IPS DF 6.9 (cell line): ENCODE data around the gene PODXL2.

ENCODE experiments used
- DNase-seq: peaks from one replicate; pipeline ENCODE4 v3.0.0-alpha.2; 2013; ENCODE audit warnings: low read depth, low spot score
- H3K27ac ChIP-seq: one replicate; pipeline ENCODE4 v1.5.1; 2013; ENCODE audit warnings: low read length, control low read depth
- H3K27me3 ChIP-seq: 2 replicates; pipeline ENCODE4 v1.6.1; 2013; ENCODE audit warnings: mild to moderate bottlenecking, low read length; ENCODE audit not compliant: control insufficient read depth, insufficient read depth
- H3K36me3 ChIP-seq: 2 replicates; pipeline ENCODE4 v1.6.1; 2013; ENCODE audit warnings: low read length; ENCODE audit not compliant: control insufficient read depth, insufficient read depth
- H3K4me1 ChIP-seq: 2 replicates; pipeline ENCODE4 v1.6.1; 2013; ENCODE audit warnings: low read length; ENCODE audit not compliant: control insufficient read depth, insufficient read depth
- H3K4me3 ChIP-seq: 2 replicates; pipeline ENCODE4 v1.5.1; 2013; ENCODE audit warnings: mild to moderate bottlenecking, low read length
- H3K9me3 ChIP-seq: 2 replicates; pipeline ENCODE4 v1.6.1; 2013; ENCODE audit warnings: low read length, inconsistent platforms; ENCODE audit not compliant: control insufficient read depth, insufficient read depth
- WGBS: extraction: QIAGEN DNeasy Blood & Tissue Kit; methylation state at CpG from one replicate; pipeline ENCODE4 v1.1.7; 2013; ENCODE audit warnings: mixed read lengths, missing lambda C conversion rate; ENCODE audit not compliant: insufficient read length, insufficient coverage; 5-methylcytosine and 5-hydroxymethylcytosine counted together

The PODXL2 gene

GRCh38 chr3:127658234-127658633, 29.2 kb downstream of the PODXL2 start:
- H3K4me3 ChIP-seq: no peak overlapping the region
- H3K36me3 ChIP-seq: peaks cover 3% of the 10 kb centered on the region; the same call in 1 of the 2 replicates
- H3K4me1 ChIP-seq: no peaks in the 10 kb centered on the region
- H3K27ac ChIP-seq: no peak overlapping the region
- WGBS: no CpG with 5 or more reads among the region's 1 CpG
- DNase-seq: no peak
- H3K27me3 ChIP-seq: no peaks in the 10 kb centered on the region
- no peaks in the 10 kb centered on the region for H3K9me3 ChIP-seq

GRCh38 chr3:127660621-127661251, 31.8 kb downstream of the PODXL2 start:
- no peaks in the 10 kb centered on the region for H3K9me3 ChIP-seq
- H3K27me3 ChIP-seq: no peaks in the 10 kb centered on the region
- H3K27ac ChIP-seq: no peak overlapping the region
- no CpG with 5 or more reads among the region's 10 CpGs for WGBS
- no peaks in the 10 kb centered on the region for H3K4me1 ChIP-seq
- peaks cover 3% of the 10 kb centered on the region; the same call in 1 of the 2 replicates for H3K36me3 ChIP-seq
- no peak for DNase-seq
- no peak overlapping the region for H3K4me3 ChIP-seq

- Histone ChIP-seq H3K36me3 (peaks cover 3% of the 10 kb centered on the region; the same call in 1 of the 2 replicates), H3K4me3 (no peak overlapping the region), H3K27me3 (no peaks in the 10 kb centered on the region), H3K9me3 (no peaks in the 10 kb centered on the region), H3K4me1 (no peaks in the 10 kb centered on the region), H3K27ac (no peak overlapping the region)
- DNase-seq: no peak
- WGBS: no CpG with 5 or more reads among the region's 5 CpGs
Observed at GRCh38 chr3:127661600-127661999, 32.6 kb downstream of the PODXL2 start.

GRCh38 chr3:127662001-127662469, 33.0 kb downstream of the PODXL2 start:
- Histone ChIP-seq H3K4me3 (no peak overlapping the region), H3K36me3 (peaks cover 3% of the 10 kb centered on the region; the same call in 1 of the 2 replicates), H3K4me1 (no peaks in the 10 kb centered on the region), H3K27me3 (no peaks in the 10 kb centered on the region), H3K9me3 (no peaks in the 10 kb centered on the region), H3K27ac (no peak overlapping the region)
- no CpG with 5 or more reads among the region's 11 CpGs for WGBS
- no peak for DNase-seq

GRCh38 chr3:127663151-127663550, 34.2 kb downstream of the PODXL2 start:
- DNase-seq: no peak
- WGBS: no CpG with 5 or more reads among the region's 5 CpGs
- no peak overlapping the region for H3K27ac ChIP-seq

GRCh38 chr3:127665165-127665564, 36.2 kb downstream of the PODXL2 start:
- Histone ChIP-seq H3K27ac (no peak overlapping the region), H3K4me1 (no peaks in the 10 kb centered on the region), H3K9me3 (no peaks in the 10 kb centered on the region), H3K27me3 (no peaks in the 10 kb centered on the region), H3K4me3 (no peak overlapping the region), H3K36me3 (peaks cover 3% of the 10 kb centered on the region; the same call in 1 of the 2 replicates)
- DNase-seq: no peak
- no CpG with 5 or more reads among the region's 2 CpGs for WGBS

More at GRCh38 chr3:127663151-127663550, 34.2 kb downstream of the PODXL2 start:
- peaks cover 3% of the 10 kb centered on the region; the same call in 1 of the 2 replicates for H3K36me3 ChIP-seq
- H3K27me3 ChIP-seq: no peaks in the 10 kb centered on the region
- H3K9me3 ChIP-seq: no peaks in the 10 kb centered on the region
- H3K4me3 ChIP-seq: no peak overlapping the region
- no peaks in the 10 kb centered on the region for H3K4me1 ChIP-seq

GRCh38 chr3:127665586-127665985, 36.6 kb downstream of the PODXL2 start:
- no peak for DNase-seq
- H3K27ac ChIP-seq: no peak overlapping the region
- WGBS: no CpG with 5 or more reads among the region's 3 CpGs
- no peaks in the 10 kb centered on the region for H3K27me3 ChIP-seq
- no peak overlapping the region for H3K4me3 ChIP-seq
- H3K36me3 ChIP-seq: peaks cover 3% of the 10 kb centered on the region; the same call in 1 of the 2 replicates
- no peaks in the 10 kb centered on the region for H3K9me3 ChIP-seq
- no peaks in the 10 kb centered on the region for H3K4me1 ChIP-seq

- no peaks in the 10 kb centered on the region for H3K27me3 ChIP-seq
Observed at GRCh38 chr3:127666676-127667075, 37.7 kb downstream of the PODXL2 start.

GRCh38 chr3:127667119-127667681, 38.2 kb downstream of the PODXL2 start:
- 0 out of 2 replicates have a peak, but pooled peaks cover 1% of the 10 kb centered on the region for H3K4me1 ChIP-seq
- no CpG with 5 or more reads among the region's 6 CpGs for WGBS
- no peaks in the 10 kb centered on the region for H3K9me3 ChIP-seq
- no peak overlapping the region for H3K27ac ChIP-seq
- H3K36me3 ChIP-seq: no peaks in the 10 kb centered on the region; the same call in none of the 2 replicates
- no peaks in the 10 kb centered on the region for H3K27me3 ChIP-seq
- no peak overlapping the region for H3K4me3 ChIP-seq
- no peak for DNase-seq

More at GRCh38 chr3:127666676-127667075, 37.7 kb downstream of the PODXL2 start:
- no peaks in the 10 kb centered on the region for H3K9me3 ChIP-seq
- no peak for DNase-seq
- H3K4me3 ChIP-seq: no peak overlapping the region
- H3K27ac ChIP-seq: no peak overlapping the region
- no peaks in the 10 kb centered on the region; the same call in none of the 2 replicates for H3K36me3 ChIP-seq
- no peaks in the 10 kb centered on the region for H3K4me1 ChIP-seq
- no CpG with 5 or more reads among the region's 2 CpGs for WGBS

- no peak for DNase-seq
- no peak overlapping the region for H3K27ac ChIP-seq
- H3K36me3 ChIP-seq: no peaks in the 10 kb centered on the region; the same call in 1 of the 2 replicates
- no peaks in the 10 kb centered on the region for H3K27me3 ChIP-seq
- H3K4me1 ChIP-seq: peaks cover 5% of the 10 kb centered on the region; the same call in 1 of the 2 replicates
- WGBS: no CpG with 5 or more reads among the region's 7 CpGs
- H3K9me3 ChIP-seq: no peaks in the 10 kb centered on the region
- no peak overlapping the region for H3K4me3 ChIP-seq
Observed at GRCh38 chr3:127668906-127669305, 39.9 kb downstream of the PODXL2 start.
